ENCODE data around the gene DTD1.

DTD1 gene

GRCh38 chr20:18683839-18684238, 96.0 kb downstream of the DTD1 start:
- TF ChIP-seq CTCF (IDR thresholded peaks at IDR 0.05), result no peak
- intact Hi-C loops (cut with DNase I; ENCODE audit: low total_unique reads), result no loop called here
- no peak for DNase-seq
- no peaks in the 10 kb centered on the region for H3K9me3 ChIP-seq
- H3K27ac ChIP-seq, result no peak overlapping the region
- no peaks in the 10 kb centered on the region for H3K27me3 ChIP-seq
- H3K4me3 ChIP-seq, result no peak overlapping the region
- H3K4me1 ChIP-seq, result no peaks in the 10 kb centered on the region
- no peaks in the 10 kb centered on the region for H3K36me3 ChIP-seq

GRCh38 chr20:18684775-18685174, 96.9 kb downstream of the DTD1 start:
- H3K9me3 ChIP-seq, result no peaks in the 10 kb centered on the region
- no peaks in the 10 kb centered on the region for H3K27me3 ChIP-seq
- intact Hi-C loops (cut with DNase I; ENCODE audit: low total_unique reads), result no loop called here
- no peak overlapping the region for H3K4me3 ChIP-seq
- TF ChIP-seq CTCF (IDR thresholded peaks at IDR 0.05), result no peak
- H3K27ac ChIP-seq, result no peak overlapping the region
- no peaks in the 10 kb centered on the region for H3K4me1 ChIP-seq
- no peaks in the 10 kb centered on the region for H3K36me3 ChIP-seq
- DNase-seq, result no peak

GRCh38 chr20:18685406-18685805, 97.6 kb downstream of the DTD1 start:
- Histone ChIP-seq H3K27me3 (no peaks in the 10 kb centered on the region), H3K4me1 (no peaks in the 10 kb centered on the region), H3K4me3 (no peak overlapping the region), H3K9me3 (no peaks in the 10 kb centered on the region), H3K36me3 (no peaks in the 10 kb centered on the region), H3K27ac (no peak overlapping the region)
- intact Hi-C loops (cut with DNase I; ENCODE audit: low total_unique reads), result no loop called here
- TF ChIP-seq CTCF (IDR thresholded peaks at IDR 0.05), result no peak
- no peak for DNase-seq

- Histone ChIP-seq H3K4me1 (no peaks in the 10 kb centered on the region), H3K9me3 (no peaks in the 10 kb centered on the region), H3K27ac (no peak overlapping the region), H3K27me3 (no peaks in the 10 kb centered on the region), H3K4me3 (no peak overlapping the region), H3K36me3 (no peaks in the 10 kb centered on the region)
- no peak for DNase-seq
- intact Hi-C loops (cut with DNase I; ENCODE audit: low total_unique reads), result no loop called here
- no peak for TF ChIP-seq CTCF (IDR thresholded peaks at IDR 0.05)
Measured at GRCh38 chr20:18686696-18687095, 98.8 kb downstream of the DTD1 start.

GRCh38 chr20:18688676-18689075, 100.8 kb downstream of the DTD1 start:
- no peak overlapping the region for H3K27ac ChIP-seq
- peaks cover 0 to 6% (median 2%) of the 10 kb centered on the region in 4 donors for H3K4me1 ChIP-seq
- no peak for DNase-seq
- no peaks in the 10 kb centered on the region for H3K27me3 ChIP-seq
- H3K36me3 ChIP-seq, result no peaks in the 10 kb centered on the region
- H3K4me3 ChIP-seq, result no peak overlapping the region
- H3K9me3 ChIP-seq, result no peaks in the 10 kb centered on the region
- intact Hi-C loops (cut with DNase I; ENCODE audit: low total_unique reads), result no loop called here
- no peak for TF ChIP-seq CTCF (IDR thresholded peaks at IDR 0.05)

- Histone ChIP-seq H3K4me3 (no peak overlapping the region), H3K9me3 (no peaks in the 10 kb centered on the region), H3K4me1 (peaks cover 0 to 6% (median 2%) of the 10 kb centered on the region in 4 donors), H3K27ac (no peak overlapping the region), H3K27me3 (no peaks in the 10 kb centered on the region), H3K36me3 (no peaks in the 10 kb centered on the region)
- intact Hi-C loops (cut with DNase I; ENCODE audit: low total_unique reads), result no loop called here
- DNase-seq, result no peak
- TF ChIP-seq CTCF (IDR thresholded peaks at IDR 0.05), result no peak
Measured at GRCh38 chr20:18689557-18689956, 101.7 kb downstream of the DTD1 start.

Data from tibial artery (tissue), 4 donors.